Stimulated activated CD4-positive, alpha-beta T cell treated with anti-CD3 and anti-CD28 coated beads, TNF-alpha, amount 100 ng/mL, for 4 hours (primary cell): ENCODE data around the gene RGS17.

Experiments
- DNase-seq, 3 experiments: peaks; one replicate each; pipeline ENCODE4 v3.0.0-alpha.2; 2020; ENCODE audit warnings: low read depth in 3 of 3

The RGS17 gene

GRCh38 chr6:153084393-153084792, 46.7 kb downstream of the RGS17 start:
- no peak for DNase-seq

- DNase-seq = no peak
These were observed 47.2 kb downstream of the RGS17 start for GRCh38 chr6:153083869-153084268.

GRCh38 chr6:153081914-153082313, 49.2 kb downstream of the RGS17 start:
- no peak for DNase-seq

GRCh38 chr6:153076431-153076830, 54.7 kb downstream of the RGS17 start:
- DNase-seq = no peak

- DNase-seq = no peak
These were observed 56.3 kb downstream of the RGS17 start for GRCh38 chr6:153074761-153075160.

GRCh38 chr6:153073841-153074240, 57.2 kb downstream of the RGS17 start:
- no peak for DNase-seq

GRCh38 chr6:153070756-153071155, 60.3 kb downstream of the RGS17 start:
- DNase-seq = no peak

- DNase-seq = no peak
These were observed 61.2 kb downstream of the RGS17 start for GRCh38 chr6:153069897-153070296.

- no peak for DNase-seq
These were observed 65.9 kb downstream of the RGS17 start for GRCh38 chr6:153065222-153065621.

- no peak for DNase-seq
These were observed 67.1 kb downstream of the RGS17 start for GRCh38 chr6:153063936-153064335.

- no peak for DNase-seq
These were observed 68.6 kb downstream of the RGS17 start for GRCh38 chr6:153062516-153062915.

- DNase-seq = no peak
These were observed 71.3 kb downstream of the RGS17 start for GRCh38 chr6:153059757-153060156.

GRCh38 chr6:153059311-153059710, 71.8 kb downstream of the RGS17 start:
- no peak for DNase-seq

- no peak for DNase-seq
These were observed 72.2 kb downstream of the RGS17 start for GRCh38 chr6:153058909-153059308.

- no peak for DNase-seq
These were observed 72.8 kb downstream of the RGS17 start for GRCh38 chr6:153058291-153058690.

- no peak for DNase-seq
These were observed 74.8 kb downstream of the RGS17 start for GRCh38 chr6:153056308-153056707.

- DNase-seq = no peak
These were observed 79.3 kb downstream of the RGS17 start for GRCh38 chr6:153051801-153052200.

- DNase-seq = no peak
These were observed 82.5 kb downstream of the RGS17 start for GRCh38 chr6:153048631-153049030.

GRCh38 chr6:153047386-153047785, 83.7 kb downstream of the RGS17 start:
- DNase-seq = no peak

- DNase-seq = no peak
These were observed 85.8 kb downstream of the RGS17 start for GRCh38 chr6:153045271-153045670.

GRCh38 chr6:153044295-153044694, 86.8 kb downstream of the RGS17 start:
- no peak for DNase-seq

GRCh38 chr6:153043719-153044118, 87.4 kb downstream of the RGS17 start:
- DNase-seq = no peak

- no peak for DNase-seq
These were observed 92.6 kb downstream of the RGS17 start for GRCh38 chr6:153038378-153039057.

GRCh38 chr6:153034139-153034538, 96.9 kb downstream of the RGS17 start:
- DNase-seq = no peak
